Head of caudate nucleus (tissue), 42 donors: ENCODE results near the gene WWOX.

ENCODE experiments used
- DNase-seq, 42 donors: peaks; one replicate each; pipeline versions ENCODE4 v3.0.0 to v3.0.0-alpha.2; 2020 to 2021; ENCODE audit warnings: mixed read lengths in 7 of 42
- intact Hi-C: fragments of 100-400 bp; cut with DNase I; formaldehyde crosslinking; loops from one replicate; pipeline ENCODE4 v1.15.0; 2022

Gene WWOX

GRCh38 chr16:78098595-78099270, 721 bp upstream of the WWOX start:
- intact Hi-C loops: loop anchor here (10.0 kb wide), 2 partner anchors 424 to 1506 kb away; partner anchors contain the start of gene MAF
- peak in 2 of 42 donors; percentile 11 to 45 for DNase-seq

GRCh38 chr16:78100112-78100467, 636 bp downstream of the WWOX start:
- intact Hi-C loops: no loop called here
- DNase-seq: peak in 6 of 42 donors; percentile 35 to 78 (median 68)

GRCh38 chr16:78102122-78102660, 2.7 kb downstream of the WWOX start:
- DNase-seq: no peak
- intact Hi-C loops: no loop called here

- peak in 36 of 42 donors; percentile 11 to 70 (median 42) for DNase-seq
- intact Hi-C loops: no loop called here
Measured at GRCh38 chr16:78102865-78103264, 3.4 kb downstream of the WWOX start.

- no peak for DNase-seq
Measured at GRCh38 chr16:78105517-78105916, 6.1 kb downstream of the WWOX start.

GRCh38 chr16:78106686-78107085, 7.2 kb downstream of the WWOX start:
- no peak for DNase-seq
- intact Hi-C loops: no loop called here

More at GRCh38 chr16:78105517-78105916, 6.1 kb downstream of the WWOX start:
- intact Hi-C loops: no loop called here

- intact Hi-C loops: no loop called here
- DNase-seq: no peak
Measured at GRCh38 chr16:78108451-78108850, 9.0 kb downstream of the WWOX start.

- intact Hi-C loops: no loop called here
- no peak for DNase-seq
Measured at GRCh38 chr16:78113258-78113657, 13.8 kb downstream of the WWOX start.

- DNase-seq: no peak
- intact Hi-C loops: no loop called here
Measured at GRCh38 chr16:78115659-78116058, 16.2 kb downstream of the WWOX start.

GRCh38 chr16:78116946-78117345, 17.5 kb downstream of the WWOX start:
- no peak for DNase-seq

GRCh38 chr16:78117391-78117790, 17.9 kb downstream of the WWOX start:
- intact Hi-C loops: no loop called here
- DNase-seq: no peak

More at GRCh38 chr16:78116946-78117345, 17.5 kb downstream of the WWOX start:
- intact Hi-C loops: no loop called here

- intact Hi-C loops: no loop called here
- DNase-seq: no peak
Measured at GRCh38 chr16:78118469-78119025, 19.1 kb downstream of the WWOX start.

GRCh38 chr16:78122774-78123315, 23.4 kb downstream of the WWOX start:
- DNase-seq: peak in 28 of 42 donors; percentile 32 to 84 (median 55)
- intact Hi-C loops: loop anchor here (5.0 kb wide), 1 partner anchor 114 kb away; no protein-coding TSS in a partner anchor

GRCh38 chr16:78125112-78125844, 25.8 kb downstream of the WWOX start:
- no peak for DNase-seq
- intact Hi-C loops: no loop called here

- intact Hi-C loops: no loop called here
- DNase-seq: no peak
Measured at GRCh38 chr16:78126662-78127061, 27.2 kb downstream of the WWOX start.

- intact Hi-C loops: no loop called here
- DNase-seq: no peak
Measured at GRCh38 chr16:78127130-78127529, 27.7 kb downstream of the WWOX start.

GRCh38 chr16:78128913-78129312, 29.5 kb downstream of the WWOX start:
- DNase-seq: no peak
- intact Hi-C loops: no loop called here

GRCh38 chr16:78129349-78129748, 29.9 kb downstream of the WWOX start:
- intact Hi-C loops: no loop called here
- no peak for DNase-seq

- DNase-seq: no peak
- intact Hi-C loops: loop anchor here (10.0 kb wide), 1 partner anchor 645 kb away; no protein-coding TSS in a partner anchor
Measured at GRCh38 chr16:78130083-78130608, 30.7 kb downstream of the WWOX start.
